Smooth muscle cell of the coronary artery (primary cell): ENCODE results near the gene ARHGEF18. TPM values are rescaled to one million over a fixed set of nuclear protein-coding genes. Genes with fewer than 3 reads are reported as not detected.

Source experiments
- total RNA-seq: library from RNA; depleted of rRNA; stranded (reverse); fragments of >200 nt; gene quantifications from 2 replicates; pipeline ENCODE4 v1.2.3, GENCODE V29; 2014; ENCODE audit warnings: low replicate concordance

Gene ARHGEF18
- total RNA-seq: 20.4 and 24.7 TPM in 2 replicates

GRCh38 chr19:7348587-7349230 lies at the start of gene ARHGEF18:
TSS of gene ARHGEF18 (plus strand) at chr19:7348937. CDS start at chr19:7362891, 13,954 bp downstream.

Other genes starting within 250 kb of the ARHGEF18 start
- gene INSR, start 54.5 kb upstream of the ARHGEF18 start, total RNA-seq: 19.9 and 72.5 TPM in 2 replicates
- gene PEX11G, start 140.1 kb downstream of the ARHGEF18 start, total RNA-seq: 1.5 and 2.9 TPM in 2 replicates
- 3.9 and 10.6 TPM in 2 replicates for gene ZNF358, start 167.2 kb downstream of the ARHGEF18 start, total RNA-seq
- 4.5 and 15.9 TPM in 2 replicates for gene MCOLN1, start 173.7 kb downstream of the ARHGEF18 start, total RNA-seq
- gene PNPLA6, start 186.8 kb downstream of the ARHGEF18 start, total RNA-seq: 51.8 and 111 TPM in 2 replicates
- under 0.01 TPM in 1 of 2 replicates, not detected in the other for gene CAMSAP3, start 246.9 kb downstream of the ARHGEF18 start, total RNA-seq